SK-N-SH (cell line): Measurements from ENCODE around the gene DDX1.

Source experiments
- ELF1 ChIP-seq: IDR thresholded peaks from 2 replicates; pipeline ENCODE4 v1.4.0; 2012
- EP300 ChIP-seq, 2 experiments: IDR thresholded peaks; 2 replicates each; pipeline versions ENCODE4 v1.4.0 to v1.6.1; 2012; ENCODE audit warnings: borderline replicate concordance in 1 of 2, low read depth in 1 of 2, low read length in 1 of 2
- EZH2phosphoT487 ChIP-seq: fragments of 200-600 bp; sonication (generic); IDR thresholded peaks from 2 replicates; pipeline ENCODE4 v1.6.1; 2017; ENCODE audit warnings: low read depth, mixed run types, mild to moderate bottlenecking, antibody characterized with exemption, moderate library complexity, borderline replicate concordance
- FOXJ3 ChIP-seq: sonication (generic); formaldehyde crosslinking; IDR thresholded peaks from 2 replicates; pipeline ENCODE4 v1.5.1; 2020; ENCODE audit warnings: mild to moderate bottlenecking, missing genetic modification reagents
- GABPA ChIP-seq: IDR thresholded peaks from 2 replicates; pipeline ENCODE4 v1.4.0; 2012; ENCODE audit warnings: low read depth, mild to moderate bottlenecking
- POLR2AphosphoS5 ChIP-seq: IDR thresholded peaks from 2 replicates; pipeline ENCODE4 v1.6.1; 2012; ENCODE audit warnings: low read depth, low read length
- RAD21 ChIP-seq: IDR thresholded peaks from 2 replicates; pipeline ENCODE4 v1.6.1; 2012; ENCODE audit warnings: mild to moderate bottlenecking, low read length
- SMC3 ChIP-seq: IDR thresholded peaks from 2 replicates; pipeline ENCODE4 v1.6.1; 2012; ENCODE audit warnings: low read depth, low read length, improper control_type of control experiment
- TAF1 ChIP-seq: IDR thresholded peaks from 2 replicates; pipeline ENCODE4 v1.6.1; 2012; ENCODE audit warnings: low read depth, mild to moderate bottlenecking, low read length, moderate library complexity, borderline replicate concordance
- TCF12 ChIP-seq: IDR thresholded peaks from 2 replicates; pipeline ENCODE4 v1.4.0; 2012
- YY1 ChIP-seq: IDR thresholded peaks from 2 replicates; pipeline ENCODE4 v1.4.0; 2012; ENCODE audit warnings: low read depth, mild to moderate bottlenecking
- TF ChIP-seq, protein P1 (sequence below): fragments of 200-600 bp; sonication (generic); IDR thresholded peaks from 2 replicates; pipeline ENCODE4 v1.6.1; 2017; ENCODE audit warnings: antibody characterized with exemption, mild to moderate bottlenecking, moderate library complexity
- TF ChIP-seq, protein P2 (sequence below): fragments of 150-350 bp; IDR thresholded peaks from 2 replicates; pipeline ENCODE4 v1.6.1; 2016; ENCODE audit warnings: mild to moderate bottlenecking, low read depth, low read length
- TF ChIP-seq, protein P3 (sequence below): IDR thresholded peaks from 2 replicates; pipeline ENCODE4 v1.6.1; 2012; ENCODE audit warnings: mild to moderate bottlenecking, low read depth, low read length, moderate library complexity

DNA sequence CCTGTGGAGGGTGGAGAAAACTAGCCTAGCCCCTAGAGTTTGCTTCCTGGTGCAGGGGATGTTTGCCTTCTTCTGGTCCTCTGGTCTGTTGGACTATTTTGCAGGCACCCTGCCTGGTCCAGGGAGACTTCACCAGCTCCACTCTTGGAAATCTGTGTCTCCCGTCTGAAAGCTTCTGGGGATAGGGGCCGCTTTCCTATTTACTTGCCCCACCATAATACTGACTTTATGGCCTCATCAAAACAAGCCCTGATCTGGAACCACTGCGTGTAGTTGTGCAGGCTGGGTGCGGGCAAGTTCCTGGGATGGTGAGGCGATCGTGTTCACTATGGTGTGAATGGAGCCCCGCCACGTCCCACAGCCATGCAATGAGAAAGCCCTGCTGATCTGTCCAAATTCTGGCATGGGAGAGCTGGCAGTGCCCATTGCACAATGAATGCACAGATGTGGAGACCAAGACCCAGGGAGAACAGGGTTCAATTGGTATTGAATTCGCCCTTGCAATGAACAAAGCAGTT lies 74.3 kb downstream of the DDX1 start:
- TF ChIP-seq POLR2AphosphoS5 (no peak), EP300 (IDR thresholded peaks at IDR 0.05; ENCODE audit: borderline replicate concordance in 1 of 2, low read depth in 1 of 2, low read length in 1 of 2) (no peak), GABPA (no peak), ELF1 (no peak), YY1 (no peak), SMC3 (no peak), FOXJ3 (CRISPR knock-in tag) (no peak), TAF1 (no peak), EZH2phosphoT487 (no peak), RAD21 (no peak), TCF12 (no peak)
- TF ChIP-seq, protein P1, sequence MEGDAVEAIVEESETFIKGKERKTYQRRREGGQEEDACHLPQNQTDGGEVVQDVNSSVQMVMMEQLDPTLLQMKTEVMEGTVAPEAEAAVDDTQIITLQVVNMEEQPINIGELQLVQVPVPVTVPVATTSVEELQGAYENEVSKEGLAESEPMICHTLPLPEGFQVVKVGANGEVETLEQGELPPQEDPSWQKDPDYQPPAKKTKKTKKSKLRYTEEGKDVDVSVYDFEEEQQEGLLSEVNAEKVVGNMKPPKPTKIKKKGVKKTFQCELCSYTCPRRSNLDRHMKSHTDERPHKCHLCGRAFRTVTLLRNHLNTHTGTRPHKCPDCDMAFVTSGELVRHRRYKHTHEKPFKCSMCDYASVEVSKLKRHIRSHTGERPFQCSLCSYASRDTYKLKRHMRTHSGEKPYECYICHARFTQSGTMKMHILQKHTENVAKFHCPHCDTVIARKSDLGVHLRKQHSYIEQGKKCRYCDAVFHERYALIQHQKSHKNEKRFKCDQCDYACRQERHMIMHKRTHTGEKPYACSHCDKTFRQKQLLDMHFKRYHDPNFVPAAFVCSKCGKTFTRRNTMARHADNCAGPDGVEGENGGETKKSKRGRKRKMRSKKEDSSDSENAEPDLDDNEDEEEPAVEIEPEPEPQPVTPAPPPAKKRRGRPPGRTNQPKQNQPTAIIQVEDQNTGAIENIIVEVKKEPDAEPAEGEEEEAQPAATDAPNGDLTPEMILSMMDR = no peak
- TF ChIP-seq, protein P2, sequence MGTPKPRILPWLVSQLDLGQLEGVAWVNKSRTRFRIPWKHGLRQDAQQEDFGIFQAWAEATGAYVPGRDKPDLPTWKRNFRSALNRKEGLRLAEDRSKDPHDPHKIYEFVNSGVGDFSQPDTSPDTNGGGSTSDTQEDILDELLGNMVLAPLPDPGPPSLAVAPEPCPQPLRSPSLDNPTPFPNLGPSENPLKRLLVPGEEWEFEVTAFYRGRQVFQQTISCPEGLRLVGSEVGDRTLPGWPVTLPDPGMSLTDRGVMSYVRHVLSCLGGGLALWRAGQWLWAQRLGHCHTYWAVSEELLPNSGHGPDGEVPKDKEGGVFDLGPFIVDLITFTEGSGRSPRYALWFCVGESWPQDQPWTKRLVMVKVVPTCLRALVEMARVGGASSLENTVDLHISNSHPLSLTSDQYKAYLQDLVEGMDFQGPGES = no peak
- TF ChIP-seq, protein P3, sequence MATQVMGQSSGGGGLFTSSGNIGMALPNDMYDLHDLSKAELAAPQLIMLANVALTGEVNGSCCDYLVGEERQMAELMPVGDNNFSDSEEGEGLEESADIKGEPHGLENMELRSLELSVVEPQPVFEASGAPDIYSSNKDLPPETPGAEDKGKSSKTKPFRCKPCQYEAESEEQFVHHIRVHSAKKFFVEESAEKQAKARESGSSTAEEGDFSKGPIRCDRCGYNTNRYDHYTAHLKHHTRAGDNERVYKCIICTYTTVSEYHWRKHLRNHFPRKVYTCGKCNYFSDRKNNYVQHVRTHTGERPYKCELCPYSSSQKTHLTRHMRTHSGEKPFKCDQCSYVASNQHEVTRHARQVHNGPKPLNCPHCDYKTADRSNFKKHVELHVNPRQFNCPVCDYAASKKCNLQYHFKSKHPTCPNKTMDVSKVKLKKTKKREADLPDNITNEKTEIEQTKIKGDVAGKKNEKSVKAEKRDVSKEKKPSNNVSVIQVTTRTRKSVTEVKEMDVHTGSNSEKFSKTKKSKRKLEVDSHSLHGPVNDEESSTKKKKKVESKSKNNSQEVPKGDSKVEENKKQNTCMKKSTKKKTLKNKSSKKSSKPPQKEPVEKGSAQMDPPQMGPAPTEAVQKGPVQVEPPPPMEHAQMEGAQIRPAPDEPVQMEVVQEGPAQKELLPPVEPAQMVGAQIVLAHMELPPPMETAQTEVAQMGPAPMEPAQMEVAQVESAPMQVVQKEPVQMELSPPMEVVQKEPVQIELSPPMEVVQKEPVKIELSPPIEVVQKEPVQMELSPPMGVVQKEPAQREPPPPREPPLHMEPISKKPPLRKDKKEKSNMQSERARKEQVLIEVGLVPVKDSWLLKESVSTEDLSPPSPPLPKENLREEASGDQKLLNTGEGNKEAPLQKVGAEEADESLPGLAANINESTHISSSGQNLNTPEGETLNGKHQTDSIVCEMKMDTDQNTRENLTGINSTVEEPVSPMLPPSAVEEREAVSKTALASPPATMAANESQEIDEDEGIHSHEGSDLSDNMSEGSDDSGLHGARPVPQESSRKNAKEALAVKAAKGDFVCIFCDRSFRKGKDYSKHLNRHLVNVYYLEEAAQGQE = no peak
